HG03108 (cell line): ENCODE data around the gene FBLN7.
"Not testable (repeated sequence)": the region's sequence is repeated elsewhere in the genome, so short reads cannot be mapped to it uniquely, and the experiment has no call there.

Source experiments
- ATAC-seq: cut with Tn5 transposase; IDR thresholded peaks from one replicate; pipeline ENCODE4 v1.9.1; 2021; ENCODE audit warnings: moderate library complexity; ENCODE audit not compliant: unreplicated experiment

FBLN7 gene

DNA sequence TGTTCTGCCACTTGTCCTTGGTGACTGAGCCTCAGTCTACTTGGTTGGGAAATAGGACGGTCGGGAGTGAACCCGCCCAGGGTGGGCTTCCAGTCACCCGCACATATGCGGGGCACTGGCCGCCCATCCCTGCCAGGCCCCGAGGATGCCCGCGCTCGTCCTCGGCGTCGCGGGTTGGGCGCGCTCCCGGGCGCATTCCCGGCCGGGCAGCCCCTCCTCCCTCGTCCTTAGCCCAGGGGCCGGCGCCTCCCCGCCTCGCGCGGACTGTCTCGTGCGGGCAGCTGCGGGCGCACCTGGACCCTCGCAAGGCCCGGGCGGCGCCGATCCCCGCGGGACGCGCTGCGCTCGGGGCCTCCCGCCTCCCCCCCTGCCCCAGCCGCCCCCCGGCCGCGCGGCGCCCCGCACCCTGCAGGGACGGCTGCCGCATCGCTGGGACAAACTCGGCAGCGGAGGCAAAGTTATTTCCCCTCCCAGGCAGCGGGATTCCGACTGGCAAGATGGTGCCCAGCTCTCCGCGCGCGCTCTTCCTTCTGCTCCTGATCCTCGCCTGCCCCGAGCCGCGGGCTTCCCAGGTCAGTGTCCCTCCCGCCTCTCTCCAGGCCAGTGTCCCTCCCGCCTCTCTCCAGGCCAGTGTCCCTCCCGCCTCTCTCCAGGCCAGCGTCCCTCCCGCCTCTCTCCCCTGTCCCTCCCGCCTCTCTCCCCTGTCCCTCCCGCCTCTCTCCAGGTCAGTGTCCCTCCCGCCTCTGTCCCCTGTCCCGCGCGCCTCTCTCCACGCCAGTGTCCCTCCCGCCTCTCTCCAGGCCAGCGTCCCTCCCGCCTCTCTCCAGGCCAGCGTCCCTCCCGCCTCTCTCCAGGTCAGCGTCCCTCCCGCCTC is at the start of gene FBLN7:
FBLN7 (plus strand) TSS at position 227 of the 874 bp plus-strand sequence; CDS start at position 498, 271 bp downstream.
- ATAC-seq = no peak

- no peak for ATAC-seq
These were observed 48.8 kb upstream of the FBLN7 start for GRCh38 chr2:112089375-112089774.

DNA sequence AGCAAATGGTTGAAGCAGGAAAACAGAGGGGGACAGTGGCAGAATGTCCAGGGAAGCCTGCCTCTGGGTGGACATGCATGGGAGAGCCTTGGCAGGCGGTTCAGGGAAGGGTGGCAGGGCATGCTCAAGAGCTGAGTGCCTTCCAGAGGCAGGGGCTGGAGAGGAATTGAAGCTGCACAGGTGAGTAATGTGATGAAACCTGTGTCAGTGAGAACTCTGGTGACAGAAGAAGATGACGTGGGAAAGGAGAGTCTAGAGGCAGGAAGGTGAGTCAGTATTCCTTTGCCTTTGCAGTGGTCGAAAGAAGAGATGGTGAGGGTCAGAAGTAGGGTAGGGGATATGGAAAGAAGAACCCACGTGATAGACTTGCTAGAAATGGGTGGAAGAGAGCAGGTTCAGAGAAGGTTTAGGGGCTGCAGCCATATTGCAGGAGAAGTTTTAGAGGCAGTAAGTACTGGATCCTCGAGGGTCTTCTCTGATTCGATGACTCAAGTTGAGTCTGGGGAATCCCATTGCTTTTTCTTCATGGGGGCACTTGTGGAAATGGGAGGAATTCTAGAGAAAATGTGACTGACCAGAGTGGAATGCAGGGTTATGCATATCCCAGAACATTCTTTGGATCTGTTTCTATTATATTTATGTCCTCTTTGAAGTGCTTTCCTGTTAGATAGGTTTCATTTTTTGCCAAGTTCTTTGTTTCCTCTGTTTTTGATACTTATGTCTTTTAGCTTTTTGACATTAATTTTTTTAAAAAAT is 45.7 kb upstream of the FBLN7 start:
- no peak for ATAC-seq

DNA sequence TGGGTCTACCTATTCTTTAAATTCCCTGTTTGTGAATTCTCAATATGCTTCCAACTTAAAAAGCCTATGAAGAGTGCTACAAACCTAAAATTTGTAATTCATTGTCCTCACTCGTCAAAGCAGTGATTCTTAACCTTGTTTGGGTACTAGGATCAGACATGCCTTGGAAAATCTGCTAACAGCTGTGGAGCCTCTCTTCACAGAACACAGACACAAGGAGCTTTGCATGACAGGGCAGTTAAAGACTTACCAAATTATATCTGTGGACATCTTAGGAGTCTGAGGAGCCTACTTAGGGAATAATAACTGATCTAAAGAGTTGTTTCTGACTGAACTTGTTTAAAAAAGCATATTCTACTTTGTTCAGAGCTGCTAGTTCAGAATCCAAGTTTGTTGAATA is 45.0 kb upstream of the FBLN7 start:
- no peak for ATAC-seq

DNA sequence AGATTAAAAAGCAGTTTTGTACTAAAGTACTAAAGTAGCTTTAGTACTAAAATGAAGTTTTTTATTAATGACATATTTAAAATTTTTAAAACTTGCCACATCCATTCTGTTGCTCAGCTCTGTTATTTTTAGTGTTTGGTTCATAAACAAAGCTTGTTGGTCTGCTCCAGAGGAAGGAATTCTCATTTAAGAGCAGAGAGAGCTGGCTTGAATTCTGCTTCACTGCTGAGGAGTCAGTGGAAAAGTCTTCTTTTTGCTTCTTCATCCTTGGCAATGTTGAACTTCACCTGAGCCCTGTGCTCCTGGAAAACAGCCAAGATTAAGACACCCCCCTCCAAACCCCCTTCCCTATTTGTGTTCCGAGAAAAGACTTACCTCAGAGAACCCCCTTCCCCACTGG is 42.5 kb upstream of the FBLN7 start:
- ATAC-seq = no peak

GRCh38 chr2:112096098-112096497 is 42.1 kb upstream of the FBLN7 start:
- no peak for ATAC-seq

GRCh38 chr2:112108178-112108832 is 29.9 kb upstream of the FBLN7 start:
- no peak for ATAC-seq

DNA sequence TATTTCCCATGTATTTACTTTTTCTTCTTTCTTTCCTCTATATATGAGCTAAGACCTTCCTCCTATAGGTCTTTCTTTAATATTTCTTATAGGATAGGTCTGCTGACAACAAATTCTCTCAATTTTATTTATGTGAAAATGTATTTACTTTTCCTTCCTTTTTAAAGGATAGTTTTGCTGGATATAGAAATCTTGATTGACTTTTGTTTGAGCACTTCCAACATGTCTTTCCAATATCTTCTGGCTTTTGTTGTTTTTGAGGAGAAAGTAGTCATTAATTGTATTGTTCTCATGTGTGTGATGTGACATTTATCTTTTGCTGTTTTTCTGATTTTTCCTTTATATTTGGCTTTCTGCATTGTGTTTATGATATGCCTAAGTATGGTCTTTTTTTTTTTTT is 28.9 kb upstream of the FBLN7 start:
- ATAC-seq = no peak

DNA sequence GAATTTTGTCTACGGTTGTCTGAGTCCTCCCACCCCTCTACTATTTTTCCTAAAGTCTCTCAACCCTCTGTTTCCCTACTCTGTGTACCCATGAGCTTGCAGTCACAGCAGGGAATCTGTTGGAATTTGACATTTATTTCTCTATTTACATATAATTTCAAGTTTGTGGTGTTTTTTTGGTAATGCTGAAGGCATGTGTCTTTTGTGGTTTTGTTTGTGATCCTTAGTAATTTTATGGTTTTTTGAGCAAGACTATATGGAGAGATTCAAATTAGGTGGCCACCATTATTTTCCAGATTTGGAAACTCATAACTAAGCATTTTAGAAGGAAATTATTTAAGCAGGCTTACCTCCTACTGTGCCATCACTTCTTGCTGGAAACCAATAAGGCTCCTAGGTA is 27.2 kb upstream of the FBLN7 start:
- ATAC-seq = no peak

GRCh38 chr2:112113354-112113753 is 24.8 kb upstream of the FBLN7 start:
- ATAC-seq = not testable (repeated sequence)

- no peak for ATAC-seq
These were observed 20.0 kb upstream of the FBLN7 start for GRCh38 chr2:112118148-112118547.

DNA sequence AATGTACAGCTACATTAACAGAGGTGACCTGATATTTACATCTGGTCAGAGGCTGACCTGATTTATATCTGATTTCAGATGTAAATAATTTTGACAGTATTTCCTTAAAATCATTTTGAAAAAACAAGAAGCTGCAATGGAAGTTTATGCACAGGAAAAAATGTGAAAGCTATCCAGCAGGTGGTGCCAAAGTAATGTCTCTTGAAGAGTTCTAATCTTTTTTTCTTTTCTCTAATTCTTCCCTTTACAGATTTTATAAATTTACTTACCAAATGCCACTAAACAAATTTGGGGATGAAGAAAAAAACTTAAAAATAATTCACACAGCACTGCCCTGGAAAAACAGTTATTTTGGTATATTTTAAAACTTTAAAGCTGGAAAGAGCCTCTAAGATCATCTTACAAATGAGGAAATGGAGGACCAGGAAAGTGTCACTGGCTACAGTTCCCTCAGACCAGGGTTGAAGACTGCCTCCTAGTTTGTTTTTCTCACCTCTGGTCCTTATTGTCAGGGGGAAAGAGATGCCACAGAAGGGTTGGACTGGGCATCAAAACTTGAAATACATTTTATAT is 16.4 kb upstream of the FBLN7 start:
- ATAC-seq = no peak

- ATAC-seq = no peak
These were observed 9.1 kb upstream of the FBLN7 start for GRCh38 chr2:112129060-112129459.

DNA sequence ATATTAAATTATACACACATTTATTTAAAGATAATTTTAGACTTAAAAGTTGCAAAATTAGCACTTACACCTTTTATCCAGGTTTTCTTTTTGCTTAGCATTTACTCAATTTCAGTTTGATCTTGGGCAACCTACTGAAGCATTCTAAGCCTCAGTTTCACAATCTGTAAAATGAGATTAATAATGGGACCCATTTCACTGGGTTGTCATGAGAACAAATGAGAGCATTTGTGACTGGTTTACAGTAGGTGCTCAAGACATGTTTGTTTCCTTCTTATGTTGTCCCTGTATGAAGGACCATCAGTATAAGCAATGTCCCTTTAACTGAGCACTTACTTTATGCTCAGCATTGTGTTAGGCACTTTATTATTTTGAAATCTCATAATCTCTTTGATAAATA is 4.8 kb upstream of the FBLN7 start:
- ATAC-seq = no peak

DNA sequence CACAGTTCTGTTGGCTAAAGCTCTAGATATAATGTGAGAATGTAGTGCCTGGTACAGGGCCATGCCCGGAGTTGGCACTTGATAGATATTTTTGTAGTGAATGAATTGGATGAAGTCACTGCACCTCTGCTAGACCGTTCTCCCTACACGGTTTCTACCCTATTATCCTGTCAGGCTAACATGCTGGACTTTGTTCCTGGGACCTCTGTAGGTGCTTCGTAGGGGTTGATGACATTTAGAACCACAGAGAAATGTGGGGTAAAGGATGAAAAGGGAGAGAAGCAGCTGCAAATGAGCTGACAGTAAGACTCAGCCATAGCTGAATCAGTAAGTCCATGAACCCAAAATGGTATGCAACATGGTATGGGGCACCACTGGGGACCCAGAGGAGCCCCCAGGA is 4.1 kb upstream of the FBLN7 start:
- ATAC-seq = no peak

GRCh38 chr2:112136096-112136495 is 2.1 kb upstream of the FBLN7 start:
- no peak for ATAC-seq

DNA sequence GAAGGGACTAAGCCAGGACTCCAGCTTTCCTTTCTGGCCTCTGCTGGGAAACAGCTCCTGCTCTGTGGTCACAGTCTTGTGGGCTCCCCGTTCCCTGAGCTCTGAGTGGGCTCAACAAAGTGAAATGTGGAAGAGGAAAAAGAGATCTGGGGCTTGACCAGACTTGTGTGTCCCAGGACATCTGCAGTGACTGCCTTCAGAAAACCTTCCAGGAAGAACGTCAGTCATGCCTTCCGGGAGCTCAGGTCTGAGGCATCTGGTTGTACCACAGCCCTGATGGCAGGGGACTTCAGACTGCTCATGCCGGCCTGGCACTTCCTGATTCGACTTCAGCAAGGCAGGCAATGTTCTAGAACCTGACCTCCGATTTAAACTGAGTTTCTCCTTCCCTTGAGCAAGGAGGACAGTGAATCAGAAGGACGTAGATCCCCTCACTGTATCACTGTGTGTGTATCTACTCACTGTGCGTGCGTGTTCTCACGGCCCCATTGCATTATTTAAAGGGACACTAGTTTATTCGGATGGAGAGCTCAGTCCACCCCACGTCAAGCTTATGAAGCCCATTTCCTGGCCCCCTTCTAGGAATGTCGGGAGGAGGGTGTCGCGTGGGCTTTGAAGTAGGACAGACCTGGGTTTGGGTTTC is 548 bp upstream of the FBLN7 start:
- ATAC-seq = no peak

GRCh38 chr2:112139033-112139614 is 939 bp downstream of the FBLN7 start:
- not testable (repeated sequence) for ATAC-seq

- not testable (repeated sequence) for ATAC-seq
These were observed 1.5 kb downstream of the FBLN7 start for GRCh38 chr2:112139661-112140204.

GRCh38 chr2:112140205-112140802 is 2.1 kb downstream of the FBLN7 start:
- ATAC-seq = no peak
